H1 (cell line): ENCODE data around the gene ACTR1A. TPM values are rescaled to one million over a fixed set of nuclear protein-coding genes. Genes with fewer than 3 reads are reported as not detected.

ENCODE experiments used
- CTCF ChIA-PET: fragments of 300-600 bp; sonication (Branson Sonifier 250); formaldehyde crosslinking; loops from one replicate; lab custom pipeline; 2021; ENCODE audit not compliant: partially characterized antibody; lab: Charles Lee
- POLR2A ChIA-PET: fragments of 300-600 bp; sonication (Branson Sonifier 250); formaldehyde crosslinking; loops from one replicate; lab custom pipeline; 2021; ENCODE audit warnings: inconsistent platforms; ENCODE audit not compliant: partially characterized antibody; lab: Charles Lee
- DNase-seq, 2 experiments: peaks; one replicate each; pipeline versions ENCODE4 v3.0.0 to v3.0.0-alpha.2; 2010 to 2022; ENCODE audit warnings: low spot score in 2 of 2, low read depth in 1 of 2, mixed read lengths in 1 of 2
- FAIRE-seq: peaks from 2 replicates; lab custom pipeline; 2011; peaks lifted over from hg19 to GRCh38; lab: Jason Lieb, UNC
- H2AFZ ChIP-seq: 2 replicates; pipeline ENCODE4 v1.8.1; 2012; ENCODE audit warnings: low read length, inconsistent platforms
- H2AK5ac ChIP-seq: 2 replicates; pipeline ENCODE4 v1.6.1; 2013; ENCODE audit warnings: low read depth, low read length
- H2BK120ac ChIP-seq: replicated peaks from 2 replicates; pipeline ENCODE3; 2013; ENCODE audit warnings: low read depth, low read length, inconsistent platforms
- H2BK12ac ChIP-seq: 2 replicates; pipeline ENCODE4 v1.6.1; 2013; ENCODE audit warnings: low read depth, low read length
- H2BK15ac ChIP-seq: 2 replicates; pipeline ENCODE4 v1.6.1; 2013; ENCODE audit warnings: low read length
- H2BK20ac ChIP-seq: 2 replicates; pipeline ENCODE4 v1.6.1; 2013; ENCODE audit warnings: low read length
- H2BK5ac ChIP-seq: 2 replicates; pipeline ENCODE4 v1.6.1; 2013; ENCODE audit warnings: low read depth, low read length
- H3K14ac ChIP-seq: 2 replicates; pipeline ENCODE4 v1.6.1; 2013; ENCODE audit warnings: inconsistent platforms; ENCODE audit not compliant: insufficient read length
- H3K18ac ChIP-seq: 2 replicates; pipeline ENCODE4 v1.6.1; 2013; ENCODE audit warnings: low read length; ENCODE audit errors: extremely low read depth
- H3K23ac ChIP-seq: 2 replicates; pipeline ENCODE4 v1.6.1; 2013; ENCODE audit warnings: inconsistent platforms; ENCODE audit not compliant: insufficient read length
- H3K23me2 ChIP-seq: 2 replicates; pipeline ENCODE4 v1.6.1; 2013; ENCODE audit warnings: low read depth, low read length
- H3K27ac ChIP-seq: 2 replicates; pipeline ENCODE4 v1.6.1; 2011; ENCODE audit warnings: low read depth, low read length, inconsistent platforms
- H3K27me3 ChIP-seq, 4 experiments: replicated peaks in 1 of 4; 1 replicate in 1 of 4; 2 replicates in 3 of 4; pipeline versions ENCODE4 v1.6.1 to v1.8.1; 2011 to 2013; ENCODE audit warnings: low read length in 3 of 4, mild to moderate bottlenecking in 3 of 4, inconsistent platforms in 2 of 4, mixed read lengths in 2 of 4, moderate library complexity in 1 of 4; ENCODE audit not compliant: control insufficient read depth in 3 of 4, insufficient read depth in 3 of 4; ENCODE audit errors: extremely low read depth in 1 of 4
- H3K36me3 ChIP-seq, 4 experiments: 2 replicates each; pipeline versions ENCODE4 v1.6.1 to v1.8.1; 2011 to 2013; ENCODE audit warnings: mild to moderate bottlenecking in 4 of 4, low read length in 3 of 4, moderate library complexity in 2 of 4, control low read depth in 1 of 4, inconsistent platforms in 1 of 4; ENCODE audit not compliant: insufficient read depth in 4 of 4, control insufficient read depth in 2 of 4
- H3K4ac ChIP-seq: replicated peaks from 2 replicates; pipeline ENCODE3; 2013; ENCODE audit warnings: low read length, low read depth, mixed read lengths, inconsistent platforms; ENCODE audit not compliant: insufficient read length
- H3K4me1 ChIP-seq, 4 experiments: replicated peaks in 1 of 4; 1 replicate in 1 of 4; 2 replicates in 3 of 4; pipeline versions ENCODE4 v1.6.1 to v1.8.1; 2011 to 2013; ENCODE audit warnings: low read length in 3 of 4, inconsistent platforms in 2 of 4, mixed read lengths in 1 of 4; ENCODE audit not compliant: insufficient read depth in 4 of 4, control insufficient read depth in 3 of 4
- H3K4me2 ChIP-seq, 2 experiments: 2 replicates each; pipeline versions ENCODE4 v1.6.1 to v1.8.1; 2011 to 2013; ENCODE audit warnings: low read depth in 2 of 2, low read length in 2 of 2, control low read depth in 1 of 2, inconsistent platforms in 1 of 2, mild to moderate bottlenecking in 1 of 2; ENCODE audit not compliant: insufficient read depth in 1 of 2
- H3K4me3 ChIP-seq, 4 experiments: fragments of 200-600, 300-600 bp in 1 of 4; sonication (generic), shearing (Covaris generic), sonication (Bioruptor Twin) in 1 of 4; 2 replicates each; pipeline versions ENCODE4 v1.5.1 to v1.8.1; 2011 to 2016; ENCODE audit warnings: low read length in 4 of 4, low read depth in 3 of 4, control low read depth in 2 of 4, inconsistent platforms in 2 of 4, mild to moderate bottlenecking in 2 of 4, mixed read lengths in 1 of 4, moderate library complexity in 1 of 4; ENCODE audit not compliant: insufficient read depth in 2 of 4; ENCODE audit errors: extremely low read depth in 1 of 4
- H3K56ac ChIP-seq: replicated peaks from 2 replicates; pipeline ENCODE3; 2013; ENCODE audit warnings: low read depth, mild to moderate bottlenecking, mixed read lengths, low read length, inconsistent platforms; ENCODE audit not compliant: insufficient read length
- H3K79me1 ChIP-seq: 2 replicates; pipeline ENCODE4 v1.6.1; 2013; ENCODE audit warnings: low read depth, low read length, control low read depth
- H3K79me2 ChIP-seq, 2 experiments: 2 replicates each; pipeline versions ENCODE4 v1.6.1 to v1.8.1; 2012 to 2013; ENCODE audit warnings: low read length in 2 of 2, mild to moderate bottlenecking in 2 of 2, inconsistent platforms in 1 of 2; ENCODE audit not compliant: insufficient read depth in 2 of 2, control insufficient read depth in 1 of 2
- H3K9ac ChIP-seq, 4 experiments: replicated peaks in 1 of 4; 1 replicate in 1 of 4; 2 replicates in 3 of 4; pipeline versions ENCODE4 v1.6.1 to v1.8.1; 2011 to 2013; ENCODE audit warnings: low read depth in 3 of 4, low read length in 3 of 4, control low read depth in 2 of 4, mild to moderate bottlenecking in 2 of 4, moderate library complexity in 2 of 4, inconsistent platforms in 1 of 4; ENCODE audit errors: extremely low read depth in 1 of 4
- H3K9me3 ChIP-seq, 2 experiments: 2 replicates each; pipeline versions ENCODE4 v1.6.1 to v1.8.1; 2012 to 2013; ENCODE audit warnings: mild to moderate bottlenecking in 2 of 2, moderate library complexity in 2 of 2, control low read depth in 1 of 2, inconsistent platforms in 1 of 2, low read depth in 1 of 2, low read length in 1 of 2, mixed read lengths in 1 of 2; ENCODE audit not compliant: insufficient read depth in 2 of 2
- H4K20me1 ChIP-seq, 2 experiments: replicated peaks in 1 of 2; 2 replicates each; pipeline versions ENCODE3 to v1.8.1; 2011 to 2013; ENCODE audit warnings: inconsistent platforms in 2 of 2, low read length in 2 of 2, mild to moderate bottlenecking in 1 of 2; ENCODE audit not compliant: insufficient read depth in 2 of 2, control insufficient read depth in 1 of 2
- H4K5ac ChIP-seq: 2 replicates; pipeline ENCODE4 v1.6.1; 2013; ENCODE audit warnings: low read length, low read depth, mixed read lengths, inconsistent platforms; ENCODE audit not compliant: insufficient read length
- H4K8ac ChIP-seq: 2 replicates; pipeline ENCODE4 v1.8.0; 2013; ENCODE audit warnings: mild to moderate bottlenecking, moderate library complexity, low read length, inconsistent platforms; ENCODE audit not compliant: insufficient read depth; ENCODE audit errors: extremely low read depth
- H4K91ac ChIP-seq: replicated peaks from 2 replicates; pipeline ENCODE3; 2013; ENCODE audit warnings: low read length, mixed read lengths, inconsistent platforms; ENCODE audit not compliant: insufficient read length
- ATF2 ChIP-seq: IDR thresholded peaks from 2 replicates; pipeline ENCODE4 v1.6.1; 2012; ENCODE audit warnings: low read length, inconsistent platforms
- KDM5A ChIP-seq: fragments of 200-600 bp; IDR thresholded peaks from 2 replicates; pipeline ENCODE4 v1.7.1; 2012; ENCODE audit warnings: mild to moderate bottlenecking, low read length, inconsistent platforms, mixed read lengths
- SP4 ChIP-seq: IDR thresholded peaks from 2 replicates; pipeline ENCODE4 v1.6.1; 2012; ENCODE audit warnings: low read length, inconsistent platforms
- WGBS, 2 experiments: shearing (Covaris generic) in 1 of 2; methylation state at CpG; one replicate each; pipeline versions ENCODE4 v1.1.6 to v1.1.7; 2013 to 2015; ENCODE audit warnings: low lambda C conversion rate in 2 of 2, mixed read lengths in 2 of 2, inconsistent platforms in 1 of 2, low coverage in 1 of 2, missing lambda C conversion rate in 1 of 2; ENCODE audit not compliant: insufficient replicate concordance in 2 of 2, insufficient coverage in 1 of 2, insufficient read length in 1 of 2; ENCODE audit errors: extremely low coverage in 1 of 2, missing lambda C conversion rate in 1 of 2; 5-methylcytosine and 5-hydroxymethylcytosine counted together
- polyA plus RNA-seq, 7 experiments: library from polyadenylated mRNA; depleted of rRNA in 3 of 7; stranded (reverse) in 5 of 7; unstranded in 2 of 7; fragments of >200 nt in 5 of 7; fragments of 200-250 nt in 2 of 7; gene quantifications; 1 replicate in 5 of 7; 2 replicates in 1 of 7; 4 replicates in 1 of 7; pipeline versions ENCODE4 v1.2.1 to v1.2.3, GENCODE V29; 2011 to 2013; ENCODE audit warnings: missing spikeins in 2 of 7, mixed read lengths in 2 of 7
- total RNA-seq: library from RNA; stranded (reverse); fragmentation: NEBNext Ultra II Directional; extraction: Animal tissue kit (Norgen Biotek cat#: 25700); gene quantifications from 2 replicates; pipeline ENCODE4 v1.2.1, GENCODE V29; 2021

Gene ACTR1A
- total and polyA plus RNA-seq, 2 of the 8 experiments (the other 6 are each of a cell fraction or from before 2014, with no cell fraction given): 78.6 to 86.3 TPM

- ChIA-PET POLR2A (no interaction called here), CTCF (interaction anchor here (1.0 kb wide), 1 partner anchor 10 kb away, joined by 3 read pairs; no protein-coding TSS in a partner anchor)
- H3K23ac ChIP-seq: no peak overlapping the region
- H3K23me2 ChIP-seq: no peaks in the 10 kb centered on the region
- H2BK120ac ChIP-seq: no peak overlapping the region
- no peak overlapping the region for H4K91ac ChIP-seq
- H3K79me1 ChIP-seq: no peaks in the 10 kb centered on the region
- H3K4ac ChIP-seq: no peak overlapping the region
- H3K9ac ChIP-seq: no peak overlapping the region
- H2AK5ac ChIP-seq: no peak overlapping the region
- H3K9me3 ChIP-seq: no peaks in the 10 kb centered on the region
- DNase-seq (no peak), FAIRE-seq (no peak)
- H2BK15ac ChIP-seq: no peak overlapping the region
- 94% methylated on average over 7 of the region's 7 CpGs; no CpG with 5 or more reads in 1 of the 2 experiments for WGBS, 2 experiments
- TF ChIP-seq ATF2: no peak
- TF ChIP-seq SP4: no peak
- no peak for TF ChIP-seq KDM5A
- no peak overlapping the region for H2BK20ac ChIP-seq
- no peak overlapping the region for H2AFZ ChIP-seq
- no peak overlapping the region for H3K14ac ChIP-seq
- H3K18ac ChIP-seq: no peak overlapping the region
- H3K4me1 ChIP-seq: no peaks in the 10 kb centered on the region
- H4K5ac ChIP-seq: no peak overlapping the region
- no peaks in the 10 kb centered on the region for H3K79me2 ChIP-seq
- no peak overlapping the region for H3K4me2 ChIP-seq
- no peak overlapping the region for H2BK12ac ChIP-seq
- no peak overlapping the region for H3K27ac ChIP-seq
- H3K4me3 ChIP-seq: no peak overlapping the region
- H4K20me1 ChIP-seq: peaks cover 2 to 4% of the 10 kb centered on the region in 2 experiments
- H3K56ac ChIP-seq: no peak overlapping the region
- H2BK5ac ChIP-seq: no peak overlapping the region
- H4K8ac ChIP-seq: no peak overlapping the region
- H3K27me3 ChIP-seq: no peaks in the 10 kb centered on the region
- H3K36me3 ChIP-seq: no peaks in the 10 kb centered on the region
These were observed 33.1 kb upstream of the ACTR1A start for GRCh38 chr10:102535481-102536147.
